ENCODE data around the gene SIPA1. TPM values are rescaled to one million over a fixed set of nuclear protein-coding genes. Genes with fewer than 3 reads are reported as not detected.

The SIPA1 gene
- total and polyA plus RNA-seq, 2 of the 13 experiments (the other 11 are each of a cell fraction or from before 2014, with no cell fraction given) = 5.8 to 7.7 TPM

DNA sequence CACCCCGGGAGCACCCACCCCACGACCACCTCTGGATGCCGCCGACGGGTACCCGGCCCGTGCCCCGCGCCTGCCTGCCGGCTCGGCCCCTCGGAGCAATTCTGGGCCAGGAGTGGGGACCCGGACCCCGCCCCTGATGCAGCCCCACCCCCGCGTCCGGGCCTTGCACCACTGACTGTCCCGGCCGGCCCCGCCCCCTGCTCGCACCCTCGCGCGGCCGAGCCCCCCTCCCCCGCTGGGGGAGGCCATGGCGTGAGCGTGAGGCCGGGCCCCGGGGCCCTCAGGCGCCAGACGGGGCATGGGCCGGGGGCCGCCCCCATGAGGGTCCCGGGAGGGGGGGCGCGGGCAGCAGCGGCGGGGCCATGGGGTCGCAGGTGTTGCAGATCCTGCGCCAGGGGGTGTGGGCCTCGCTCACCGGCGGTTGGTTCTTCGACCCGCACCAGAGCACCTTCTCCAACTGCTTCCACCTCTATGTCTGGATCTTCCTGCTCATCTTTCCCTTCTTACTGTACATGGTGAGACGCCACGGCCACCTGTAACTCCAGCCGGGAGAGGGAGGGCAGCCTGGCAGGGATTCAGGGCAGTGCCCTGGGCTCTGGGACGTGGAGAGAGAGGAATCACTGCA, 21.8 kb upstream of the SIPA1 start (continued):
- TF ChIP-seq, protein P1, sequence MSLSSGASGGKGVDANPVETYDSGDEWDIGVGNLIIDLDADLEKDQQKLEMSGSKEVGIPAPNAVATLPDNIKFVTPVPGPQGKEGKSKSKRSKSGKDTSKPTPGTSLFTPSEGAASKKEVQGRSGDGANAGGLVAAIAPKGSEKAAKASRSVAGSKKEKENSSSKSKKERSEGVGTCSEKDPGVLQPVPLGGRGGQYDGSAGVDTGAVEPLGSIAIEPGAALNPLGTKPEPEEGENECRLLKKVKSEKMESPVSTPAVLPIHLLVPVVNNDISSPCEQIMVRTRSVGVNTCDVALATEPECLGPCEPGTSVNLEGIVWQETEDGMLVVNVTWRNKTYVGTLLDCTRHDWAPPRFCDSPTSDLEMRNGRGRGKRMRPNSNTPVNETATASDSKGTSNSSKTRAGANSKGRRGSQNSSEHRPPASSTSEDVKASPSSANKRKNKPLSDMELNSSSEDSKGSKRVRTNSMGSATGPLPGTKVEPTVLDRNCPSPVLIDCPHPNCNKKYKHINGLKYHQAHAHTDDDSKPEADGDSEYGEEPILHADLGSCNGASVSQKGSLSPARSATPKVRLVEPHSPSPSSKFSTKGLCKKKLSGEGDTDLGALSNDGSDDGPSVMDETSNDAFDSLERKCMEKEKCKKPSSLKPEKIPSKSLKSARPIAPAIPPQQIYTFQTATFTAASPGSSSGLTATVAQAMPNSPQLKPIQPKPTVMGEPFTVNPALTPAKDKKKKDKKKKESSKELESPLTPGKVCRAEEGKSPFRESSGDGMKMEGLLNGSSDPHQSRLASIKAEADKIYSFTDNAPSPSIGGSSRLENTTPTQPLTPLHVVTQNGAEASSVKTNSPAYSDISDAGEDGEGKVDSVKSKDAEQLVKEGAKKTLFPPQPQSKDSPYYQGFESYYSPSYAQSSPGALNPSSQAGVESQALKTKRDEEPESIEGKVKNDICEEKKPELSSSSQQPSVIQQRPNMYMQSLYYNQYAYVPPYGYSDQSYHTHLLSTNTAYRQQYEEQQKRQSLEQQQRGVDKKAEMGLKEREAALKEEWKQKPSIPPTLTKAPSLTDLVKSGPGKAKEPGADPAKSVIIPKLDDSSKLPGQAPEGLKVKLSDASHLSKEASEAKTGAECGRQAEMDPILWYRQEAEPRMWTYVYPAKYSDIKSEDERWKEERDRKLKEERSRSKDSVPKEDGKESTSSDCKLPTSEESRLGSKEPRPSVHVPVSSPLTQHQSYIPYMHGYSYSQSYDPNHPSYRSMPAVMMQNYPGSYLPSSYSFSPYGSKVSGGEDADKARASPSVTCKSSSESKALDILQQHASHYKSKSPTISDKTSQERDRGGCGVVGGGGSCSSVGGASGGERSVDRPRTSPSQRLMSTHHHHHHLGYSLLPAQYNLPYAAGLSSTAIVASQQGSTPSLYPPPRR (CRISPR knock-in tag; IDR thresholded peaks at IDR 0.05; ENCODE audit: borderline replicate concordance) = 0 out of 2 replicates have a peak, but pooled peaks have one; percentile 29
- TF ChIP-seq HNF4A (CRISPR knock-in tag; IDR thresholded peaks at IDR 0.05) = no peak
- 0 out of 2 replicates have a peak, but pooled peaks have one; percentile 10 for TF ChIP-seq CCDC6 (CRISPR knock-in tag; IDR thresholded peaks at IDR 0.05)
- TF ChIP-seq RAD51 (IDR thresholded peaks at IDR 0.05; ENCODE audit: borderline replicate concordance) = no peak
- peak; percentile 52 for TF ChIP-seq MED8 (CRISPR knock-in tag; IDR thresholded peaks at IDR 0.05; ENCODE audit: insufficient replicate concordance)
- peak; percentile 29 for TF ChIP-seq ASH2L (IDR thresholded peaks at IDR 0.05; ENCODE audit: insufficient read length, low read depth, low read length)
- TF ChIP-seq, protein P2, sequence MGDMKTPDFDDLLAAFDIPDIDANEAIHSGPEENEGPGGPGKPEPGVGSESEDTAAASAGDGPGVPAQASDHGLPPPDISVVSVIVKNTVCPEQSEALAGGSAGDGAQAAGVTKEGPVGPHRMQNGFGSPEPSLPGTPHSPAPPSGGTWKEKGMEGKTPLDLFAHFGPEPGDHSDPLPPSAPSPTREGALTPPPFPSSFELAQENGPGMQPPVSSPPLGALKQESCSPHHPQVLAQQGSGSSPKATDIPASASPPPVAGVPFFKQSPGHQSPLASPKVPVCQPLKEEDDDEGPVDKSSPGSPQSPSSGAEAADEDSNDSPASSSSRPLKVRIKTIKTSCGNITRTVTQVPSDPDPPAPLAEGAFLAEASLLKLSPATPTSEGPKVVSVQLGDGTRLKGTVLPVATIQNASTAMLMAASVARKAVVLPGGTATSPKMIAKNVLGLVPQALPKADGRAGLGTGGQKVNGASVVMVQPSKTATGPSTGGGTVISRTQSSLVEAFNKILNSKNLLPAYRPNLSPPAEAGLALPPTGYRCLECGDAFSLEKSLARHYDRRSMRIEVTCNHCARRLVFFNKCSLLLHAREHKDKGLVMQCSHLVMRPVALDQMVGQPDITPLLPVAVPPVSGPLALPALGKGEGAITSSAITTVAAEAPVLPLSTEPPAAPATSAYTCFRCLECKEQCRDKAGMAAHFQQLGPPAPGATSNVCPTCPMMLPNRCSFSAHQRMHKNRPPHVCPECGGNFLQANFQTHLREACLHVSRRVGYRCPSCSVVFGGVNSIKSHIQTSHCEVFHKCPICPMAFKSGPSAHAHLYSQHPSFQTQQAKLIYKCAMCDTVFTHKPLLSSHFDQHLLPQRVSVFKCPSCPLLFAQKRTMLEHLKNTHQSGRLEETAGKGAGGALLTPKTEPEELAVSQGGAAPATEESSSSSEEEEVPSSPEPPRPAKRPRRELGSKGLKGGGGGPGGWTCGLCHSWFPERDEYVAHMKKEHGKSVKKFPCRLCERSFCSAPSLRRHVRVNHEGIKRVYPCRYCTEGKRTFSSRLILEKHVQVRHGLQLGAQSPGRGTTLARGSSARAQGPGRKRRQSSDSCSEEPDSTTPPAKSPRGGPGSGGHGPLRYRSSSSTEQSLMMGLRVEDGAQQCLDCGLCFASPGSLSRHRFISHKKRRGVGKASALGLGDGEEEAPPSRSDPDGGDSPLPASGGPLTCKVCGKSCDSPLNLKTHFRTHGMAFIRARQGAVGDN (CRISPR knock-in tag; IDR thresholded peaks at IDR 0.05) = peak; percentile 8; the same call in 1 of the 2 replicates
- 0 out of 2 replicates have a peak, but pooled peaks have one; percentile 22 for TF ChIP-seq ZNF614 (CRISPR knock-in tag; IDR thresholded peaks at IDR 0.05; ENCODE audit: borderline replicate concordance)
- peak; percentile 81; the same call in 1 of the 2 replicates for TF ChIP-seq IRX3 (CRISPR knock-in tag; IDR thresholded peaks at IDR 0.05; ENCODE audit: borderline replicate concordance, low read depth)
- TF ChIP-seq TGIF2 (CRISPR knock-in tag; IDR thresholded peaks at IDR 0.05) = peak; percentile 49; the same call in 1 of the 2 replicates
- TF ChIP-seq ARID2 (CRISPR knock-in tag; IDR thresholded peaks at IDR 0.05; ENCODE audit: borderline replicate concordance) = 0 out of 2 replicates have a peak, but pooled peaks have one; percentile 69
- TF ChIP-seq, protein P3, sequence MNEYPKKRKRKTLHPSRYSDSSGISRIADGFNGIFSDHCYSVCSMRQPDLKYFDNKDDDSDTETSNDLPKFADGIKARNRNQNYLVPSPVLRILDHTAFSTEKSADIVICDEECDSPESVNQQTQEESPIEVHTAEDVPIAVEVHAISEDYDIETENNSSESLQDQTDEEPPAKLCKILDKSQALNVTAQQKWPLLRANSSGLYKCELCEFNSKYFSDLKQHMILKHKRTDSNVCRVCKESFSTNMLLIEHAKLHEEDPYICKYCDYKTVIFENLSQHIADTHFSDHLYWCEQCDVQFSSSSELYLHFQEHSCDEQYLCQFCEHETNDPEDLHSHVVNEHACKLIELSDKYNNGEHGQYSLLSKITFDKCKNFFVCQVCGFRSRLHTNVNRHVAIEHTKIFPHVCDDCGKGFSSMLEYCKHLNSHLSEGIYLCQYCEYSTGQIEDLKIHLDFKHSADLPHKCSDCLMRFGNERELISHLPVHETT (CRISPR knock-in tag; conservative IDR thresholded peaks at IDR 0.05) = 0 out of 2 replicates have a peak, but pooled peaks have one; percentile 0
- TF ChIP-seq RBFOX2 (IDR thresholded peaks at IDR 0.05; ENCODE audit: low read depth, low read length) = peak; percentile 81
- TF ChIP-seq BHLHE40 (IDR thresholded peaks at IDR 0.05; ENCODE audit: low read length) = 0 out of 2 replicates have a peak, but pooled peaks have one; percentile 23
- peak; percentile 70; the same call in 1 of the 2 replicates for TF ChIP-seq ZNF546 (CRISPR knock-in tag; conservative IDR thresholded peaks at IDR 0.05)
- TF ChIP-seq ZKSCAN5 (CRISPR knock-in tag; IDR thresholded peaks at IDR 0.05) = no peak
- TF ChIP-seq CHCHD3 (CRISPR knock-in tag; IDR thresholded peaks at IDR 0.05) = no peak
- no peak for TF ChIP-seq NBN (conservative IDR thresholded peaks at IDR 0.05)
- 0 out of 2 replicates have a peak, but pooled peaks have one; percentile 58 for TF ChIP-seq ZNF431 (CRISPR knock-in tag; IDR thresholded peaks at IDR 0.05; ENCODE audit: borderline replicate concordance, low read depth)
